Ascending aorta (tissue), 2 donors: ENCODE data around the gene CRYGN. TPM values are rescaled to one million over a fixed set of nuclear protein-coding genes. Genes with fewer than 3 reads are reported as not detected.
A peak's percentile ranks its signal among the peaks of the same experiment; 100 is the strongest.

ENCODE experiments used
- DNase-seq, 2 donors: peaks; one replicate each; pipeline ENCODE4 v3.0.0-alpha.2; 2019; ENCODE audit warnings: low spot score in 2 of 2
- H3K27ac ChIP-seq, 2 donors: fragments of 200-600 bp; sonication (generic); one replicate each; pipeline ENCODE4 v1.5.1; 2016 to 2017; ENCODE audit warnings: mild to moderate bottlenecking in 1 of 2
- H3K27me3 ChIP-seq: fragments of 200-600 bp; sonication (generic); one replicate; pipeline ENCODE4 v1.5.1; 2017
- H3K36me3 ChIP-seq, 2 donors: fragments of 200-600 bp; sonication (generic); one replicate each; pipeline ENCODE4 v1.5.1; 2016
- H3K4me1 ChIP-seq, 2 donors: fragments of 200-600 bp; sonication (generic); one replicate each; pipeline ENCODE4 v1.5.1; 2016 to 2017; ENCODE audit warnings: mild to moderate bottlenecking in 1 of 2
- H3K4me3 ChIP-seq, 2 donors: fragments of 200-600 bp; sonication (generic); one replicate each; pipeline ENCODE4 v1.5.1; 2016 to 2017; ENCODE audit warnings: mild to moderate bottlenecking in 1 of 2
- H3K9me3 ChIP-seq, 2 donors: fragments of 200-600 bp; sonication (generic); one replicate each; pipeline ENCODE4 v1.5.1; 2016
- CTCF ChIP-seq, 3 experiments: fragments of 200-600 bp in 2 of 3; fragments of 450-650 bp in 1 of 3; sonication (generic) in 2 of 3; IDR thresholded peaks; one replicate each; pipeline ENCODE4 v1.5.1; 2016 to 2019; ENCODE audit warnings: antibody characterized with exemption in 3 of 3, mild to moderate bottlenecking in 1 of 3, moderate library complexity in 1 of 3
- intact Hi-C: fragments of 100-400 bp; cut with DNase I; formaldehyde crosslinking; loops from one replicate; pipeline ENCODE4 v1.15.1; 2023
- total RNA-seq: library from RNA; depleted of rRNA; stranded (reverse); fragments of >200 nt; gene quantifications from one replicate; pipeline ENCODE4 v1.1.0, GENCODE V29; 2016

Gene CRYGN
- total RNA-seq, 1 donor from 2014 or later: not detected

- intact Hi-C loops: no loop called here
- H3K4me1 ChIP-seq: peaks cover 0 to 18% of the 10 kb centered on the region in 2 donors
- TF ChIP-seq CTCF (IDR thresholded peaks at IDR 0.05): no peak
- DNase-seq: no peak
- H3K27me3 ChIP-seq: no peaks in the 10 kb centered on the region
- H3K4me3 ChIP-seq: no peak overlapping the region
- no peaks in the 10 kb centered on the region for H3K9me3 ChIP-seq
- peak overlapping the region; percentile 79 to 85 for H3K27ac ChIP-seq
- H3K36me3 ChIP-seq: no peaks in the 10 kb centered on the region
Observed at GRCh38 chr7:151385626-151386300, 54.2 kb downstream of the CRYGN start.

GRCh38 chr7:151384776-151385625, 54.9 kb downstream of the CRYGN start:
- Histone ChIP-seq H3K36me3 (no peaks in the 10 kb centered on the region), H3K4me1 (peaks cover 0 to 18% of the 10 kb centered on the region in 2 donors), H3K9me3 (no peaks in the 10 kb centered on the region), H3K4me3 (no peak overlapping the region), H3K27ac (peak overlapping the region; percentile 79 to 85), H3K27me3 (no peaks in the 10 kb centered on the region)
- TF ChIP-seq CTCF (IDR thresholded peaks at IDR 0.05): no peak
- DNase-seq: no peak
- intact Hi-C loops: no loop called here

- intact Hi-C loops: no loop called here
- Histone ChIP-seq H3K27ac (no peak overlapping the region), H3K4me1 (peaks cover 0 to 18% of the 10 kb centered on the region in 2 donors), H3K9me3 (no peaks in the 10 kb centered on the region), H3K27me3 (no peaks in the 10 kb centered on the region), H3K4me3 (no peak overlapping the region), H3K36me3 (no peaks in the 10 kb centered on the region)
- TF ChIP-seq CTCF (IDR thresholded peaks at IDR 0.05): no peak
- no peak for DNase-seq
Observed at GRCh38 chr7:151384352-151384697, 55.6 kb downstream of the CRYGN start.

- no peak for DNase-seq
- no peak overlapping the region for H3K4me3 ChIP-seq
- TF ChIP-seq CTCF (IDR thresholded peaks at IDR 0.05): no peak
- no peaks in the 10 kb centered on the region for H3K36me3 ChIP-seq
- H3K27me3 ChIP-seq: no peaks in the 10 kb centered on the region
- H3K4me1 ChIP-seq: peaks cover 0 to 18% of the 10 kb centered on the region in 2 donors
- H3K9me3 ChIP-seq: no peaks in the 10 kb centered on the region
- intact Hi-C loops: no loop called here
- H3K27ac ChIP-seq: no peak overlapping the region
Observed at GRCh38 chr7:151383638-151384351, 56.1 kb downstream of the CRYGN start.

GRCh38 chr7:151382079-151382885, 57.7 kb downstream of the CRYGN start:
- peaks cover 0 to 18% of the 10 kb centered on the region in 2 donors for H3K4me1 ChIP-seq
- no peak for TF ChIP-seq CTCF (IDR thresholded peaks at IDR 0.05)
- H3K27ac ChIP-seq: no peak overlapping the region
- H3K36me3 ChIP-seq: peaks cover 4 to 15% of the 10 kb centered on the region in 2 donors
- DNase-seq: no peak
- H3K27me3 ChIP-seq: no peaks in the 10 kb centered on the region
- peak overlapping the region in 1 of 2 donors; percentile 65 for H3K4me3 ChIP-seq
- intact Hi-C loops: no loop called here
- no peaks in the 10 kb centered on the region for H3K9me3 ChIP-seq
